HAP-1 (cell line): Measurements from ENCODE around the gene TEP1.

Experiments used
- DNase-seq, 2 experiments: peaks; one replicate each; pipeline ENCODE4 v3.0.0-alpha.2; 2016 to 2020; ENCODE audit warnings: low spot score in 2 of 2
- H3K27me3 ChIP-seq: fragments of 250-450 bp; sonication (Bioruptor Pico); 2 replicates; pipeline ENCODE4 v1.5.1; 2020; ENCODE audit warnings: low read depth, mild to moderate bottlenecking, moderate library complexity
- H3K36me3 ChIP-seq: fragments of 250-450 bp; sonication (Bioruptor Pico); replicated peaks from 2 replicates; pipeline ENCODE4 v1.5.1; 2020; ENCODE audit warnings: mild to moderate bottlenecking
- H3K4me1 ChIP-seq: fragments of 250-450 bp; sonication (Bioruptor Pico); 2 replicates; pipeline ENCODE4 v1.5.1; 2020; ENCODE audit warnings: mild to moderate bottlenecking
- H3K4me3 ChIP-seq: fragments of 250-450 bp; sonication (Bioruptor Pico); 2 replicates; pipeline ENCODE4 v1.5.1; 2020; ENCODE audit warnings: mild to moderate bottlenecking, moderate library complexity
- H3K9me3 ChIP-seq: fragments of 250-450 bp; sonication (Bioruptor Pico); 2 replicates; pipeline ENCODE4 v1.5.1; 2020; ENCODE audit warnings: mild to moderate bottlenecking, moderate library complexity
- in situ Hi-C: fragments of 300-500 bp; cut with MboI; formaldehyde crosslinking; loops from 3 replicates; pipeline ENCODE4 v1.14.3; 2020; ENCODE audit warnings: low sequenced_read_pairs, inconsistent platforms, mixed read lengths

The TEP1 gene

GRCh38 chr14:20441461-20441860, 28.2 kb upstream of the TEP1 start:
- Histone ChIP-seq H3K9me3 (no peaks in the 10 kb centered on the region), H3K36me3 (peaks cover 12% of the 10 kb centered on the region), H3K4me1 (no peaks in the 10 kb centered on the region), H3K4me3 (no peak overlapping the region), H3K27me3 (no peaks in the 10 kb centered on the region)
- in situ Hi-C loops, result no loop called here
- DNase-seq, result no peak

DNA sequence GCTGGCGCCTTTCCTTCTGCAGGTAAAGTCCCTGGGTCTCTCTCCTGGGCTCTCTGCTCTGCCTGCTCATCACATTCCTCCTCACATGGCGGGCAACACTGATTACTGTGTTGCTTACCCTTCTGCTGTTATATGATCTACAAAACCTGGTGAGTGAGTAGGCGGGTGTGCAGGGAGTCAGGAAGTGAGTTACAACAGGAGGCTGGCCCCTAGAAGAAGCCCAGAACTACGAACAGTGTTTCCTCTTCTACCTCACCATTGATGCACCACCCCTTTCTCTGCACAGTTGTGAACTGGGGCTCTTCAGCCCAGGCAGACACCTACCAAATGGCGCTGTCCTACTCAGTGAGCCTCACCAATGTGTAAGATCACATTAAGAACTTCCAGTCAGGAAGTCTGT, 27.6 kb upstream of the TEP1 start:
- Histone ChIP-seq H3K36me3 (peaks cover 6% of the 10 kb centered on the region; the same call in 1 of the 2 replicates), H3K9me3 (no peaks in the 10 kb centered on the region), H3K4me1 (no peaks in the 10 kb centered on the region), H3K27me3 (no peaks in the 10 kb centered on the region), H3K4me3 (no peak overlapping the region)
- in situ Hi-C loops, result no loop called here
- no peak for DNase-seq

- in situ Hi-C loops, result no loop called here
- Histone ChIP-seq H3K4me1 (no peaks in the 10 kb centered on the region), H3K9me3 (no peaks in the 10 kb centered on the region), H3K36me3 (0 out of 2 replicates have a peak, but pooled peaks cover 4% of the 10 kb centered on the region), H3K27me3 (no peaks in the 10 kb centered on the region), H3K4me3 (no peak overlapping the region)
- no peak for DNase-seq
Observed at GRCh38 chr14:20440465-20440864, 27.2 kb upstream of the TEP1 start.

DNA sequence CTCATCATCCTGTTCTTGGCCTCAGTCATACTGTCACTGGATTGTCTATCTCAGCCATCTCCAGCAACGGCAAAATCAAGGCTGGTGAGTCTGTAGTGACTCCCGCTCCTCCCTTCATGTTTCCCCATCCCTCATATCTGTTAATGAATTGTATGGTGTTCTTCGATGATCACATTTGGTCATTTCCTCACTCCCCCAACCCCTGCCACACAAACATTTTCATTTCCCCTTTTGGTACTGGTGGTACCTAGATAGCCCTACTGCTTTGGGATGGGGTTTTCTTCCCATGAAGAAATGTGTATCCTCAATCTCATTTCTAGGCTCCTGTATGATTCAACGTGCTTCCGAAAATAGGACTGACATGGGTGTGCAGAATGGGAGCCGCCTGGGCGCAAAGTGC, 25.4 kb upstream of the TEP1 start:
- no peak for DNase-seq
- H3K27me3 ChIP-seq, result no peaks in the 10 kb centered on the region
- in situ Hi-C loops, result no loop called here
- no peaks in the 10 kb centered on the region for H3K4me1 ChIP-seq
- H3K36me3 ChIP-seq, result no peaks in the 10 kb centered on the region
- H3K4me3 ChIP-seq, result no peak overlapping the region
- no peaks in the 10 kb centered on the region for H3K9me3 ChIP-seq

DNA sequence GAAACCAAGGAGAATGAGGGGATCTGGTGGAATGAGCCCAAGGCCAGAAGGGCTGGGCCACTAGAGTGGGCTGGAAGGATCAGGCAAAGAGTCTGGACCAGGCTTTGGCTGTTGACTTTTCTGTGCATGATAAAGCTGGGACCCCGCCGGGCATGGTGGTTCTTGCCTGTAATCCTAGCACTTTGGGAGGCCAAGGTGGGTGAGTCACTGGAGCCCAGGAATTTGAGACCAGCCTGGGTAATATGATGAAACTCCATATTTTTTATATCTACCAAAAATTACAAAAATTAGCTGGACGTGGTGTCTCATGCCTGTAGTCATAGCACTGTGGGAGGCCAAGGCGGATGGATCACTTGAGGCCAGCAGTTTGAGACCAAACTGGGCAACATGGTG, 23.1 kb upstream of the TEP1 start:
- DNase-seq, result no peak
- Histone ChIP-seq H3K9me3 (no peaks in the 10 kb centered on the region), H3K4me1 (no peaks in the 10 kb centered on the region), H3K27me3 (no peaks in the 10 kb centered on the region), H3K36me3 (no peaks in the 10 kb centered on the region), H3K4me3 (no peak overlapping the region)
- in situ Hi-C loops, result no loop called here

GRCh38 chr14:20435582-20436362, 22.5 kb upstream of the TEP1 start, which contains the start of gene KLHL33:
Gene KLHL33, minus strand, starts transcription at chr14:20436166. Its CDS starts 355 bp downstream, at chr14:20435811.
- no peaks in the 10 kb centered on the region for H3K27me3 ChIP-seq
- H3K4me1 ChIP-seq, result no peaks in the 10 kb centered on the region
- no peak within 1 kb of the TSS for H3K4me3 ChIP-seq
- H3K36me3 ChIP-seq, result no peaks in the 10 kb centered on the region
- no peak for DNase-seq
- in situ Hi-C loops, result no loop called here
- no peaks in the 10 kb centered on the region for H3K9me3 ChIP-seq

DNA sequence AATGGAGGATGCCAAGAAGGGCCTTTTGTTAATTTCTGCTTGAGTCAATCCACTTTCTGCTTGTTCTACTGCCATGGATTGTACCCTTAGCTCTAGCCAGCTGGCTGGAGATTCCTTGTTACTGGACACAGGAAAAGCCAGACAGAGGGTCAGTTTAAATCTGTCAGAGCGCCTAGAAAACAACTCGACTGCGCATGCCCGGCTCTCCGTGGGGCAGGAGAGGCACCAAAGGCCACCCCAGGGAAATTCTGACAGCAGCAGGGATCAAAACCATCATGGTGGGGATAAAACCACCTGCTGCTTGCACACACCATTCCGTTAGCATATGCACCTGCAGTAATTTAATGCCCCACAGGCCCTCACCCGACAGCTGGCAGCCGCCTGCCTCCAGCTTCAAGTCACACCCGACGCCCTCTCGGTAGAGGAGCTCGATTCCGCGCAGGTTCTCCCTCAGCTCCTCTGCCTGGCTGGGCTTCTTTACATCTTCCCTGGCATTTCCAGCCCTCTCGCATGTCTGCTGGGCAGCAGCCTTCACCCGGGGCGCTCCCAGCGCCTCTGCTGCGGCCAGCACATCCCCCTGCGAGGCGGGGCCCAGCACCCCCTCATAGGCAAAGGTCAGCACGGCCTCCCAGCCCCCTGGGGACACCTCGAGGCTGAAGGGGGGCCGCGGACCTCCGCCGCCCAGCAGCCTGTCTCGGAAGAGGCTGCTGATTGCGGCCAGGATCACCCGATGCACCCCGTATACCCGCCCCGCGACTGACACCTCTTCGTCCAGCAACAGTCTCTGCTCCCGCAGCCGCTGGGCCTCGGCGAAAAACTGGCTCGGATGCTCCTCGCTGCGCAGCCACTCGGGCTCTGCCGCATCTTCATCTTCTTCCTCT, 21.6 kb upstream of the TEP1 start:
- H3K27me3 ChIP-seq, result no peaks in the 10 kb centered on the region
- DNase-seq, result no peak
- no peaks in the 10 kb centered on the region for H3K4me1 ChIP-seq
- no peaks in the 10 kb centered on the region for H3K36me3 ChIP-seq
- H3K4me3 ChIP-seq, result no peak overlapping the region
- H3K9me3 ChIP-seq, result no peaks in the 10 kb centered on the region
- in situ Hi-C loops, result no loop called here

DNA sequence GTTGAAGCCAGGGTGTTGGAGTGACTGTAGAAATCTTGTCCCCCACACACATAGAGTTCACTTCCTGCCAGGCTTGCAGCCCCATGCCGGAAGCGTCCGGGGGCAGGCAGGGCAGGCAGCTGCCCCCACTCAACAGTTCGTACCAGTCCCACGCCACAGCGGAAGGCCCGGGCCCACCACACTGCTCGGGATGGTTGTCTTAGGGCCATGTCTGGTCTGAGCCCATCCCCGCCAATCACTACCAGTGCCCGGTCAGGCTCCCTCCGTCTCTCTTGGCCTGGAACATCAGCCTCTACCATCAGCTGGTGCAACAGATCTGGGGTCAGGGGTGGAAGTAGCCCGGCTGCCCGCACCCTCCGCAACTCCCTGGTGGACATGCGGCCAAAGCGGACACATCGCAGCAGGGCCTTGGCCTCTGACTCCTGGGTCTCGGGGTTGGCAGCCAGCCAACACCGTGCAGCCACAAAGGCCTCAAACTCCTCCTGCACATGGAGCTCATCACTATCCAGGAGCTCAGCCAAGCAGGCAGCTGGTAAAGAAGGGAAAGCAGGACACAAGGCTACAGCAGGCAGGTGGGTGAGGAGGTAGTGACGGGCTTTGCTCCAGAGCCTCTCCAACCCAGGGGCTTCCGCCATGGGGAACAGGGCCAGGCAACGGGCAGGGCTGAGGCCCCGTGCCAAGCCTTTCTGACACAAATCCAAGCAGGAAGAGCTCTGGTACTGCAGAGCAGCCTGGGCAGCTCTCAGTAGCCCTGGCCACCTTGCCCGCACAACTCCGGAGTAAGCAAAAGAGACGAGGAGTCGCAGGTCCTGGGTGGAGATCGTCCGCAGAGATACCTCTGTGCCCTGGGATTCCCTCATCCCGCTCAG, 16.7 kb upstream of the TEP1 start:
- DNase-seq, result no peak
- no peaks in the 10 kb centered on the region for H3K36me3 ChIP-seq
- no peak overlapping the region for H3K4me3 ChIP-seq
- in situ Hi-C loops, result no loop called here
- H3K27me3 ChIP-seq, result no peaks in the 10 kb centered on the region
- H3K4me1 ChIP-seq, result no peaks in the 10 kb centered on the region
- H3K9me3 ChIP-seq, result no peaks in the 10 kb centered on the region

DNA sequence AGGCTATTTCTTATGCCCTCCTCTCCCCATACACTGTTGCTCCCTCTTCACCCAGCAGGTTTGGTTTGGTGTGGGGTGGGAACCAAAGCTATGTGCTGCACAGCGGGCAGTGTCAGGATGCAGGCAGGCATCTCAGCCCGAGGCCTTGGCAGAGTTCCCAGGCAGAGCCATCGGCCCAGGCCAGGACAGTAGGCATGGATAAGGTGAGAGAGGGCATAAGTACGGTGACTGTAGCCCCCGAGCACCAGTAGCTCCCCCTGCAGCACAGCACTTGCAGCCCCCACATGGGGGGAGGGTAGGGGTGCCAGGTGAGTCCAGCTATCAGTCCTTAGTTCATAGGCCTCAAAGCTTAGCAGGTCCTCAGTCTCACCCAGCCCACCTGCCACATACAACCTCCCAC, 15.5 kb upstream of the TEP1 start:
- no peaks in the 10 kb centered on the region for H3K27me3 ChIP-seq
- DNase-seq, result no peak
- no peak overlapping the region for H3K4me3 ChIP-seq
- in situ Hi-C loops, result no loop called here
- H3K9me3 ChIP-seq, result no peaks in the 10 kb centered on the region
- H3K4me1 ChIP-seq, result no peaks in the 10 kb centered on the region
- H3K36me3 ChIP-seq, result no peaks in the 10 kb centered on the region

DNA sequence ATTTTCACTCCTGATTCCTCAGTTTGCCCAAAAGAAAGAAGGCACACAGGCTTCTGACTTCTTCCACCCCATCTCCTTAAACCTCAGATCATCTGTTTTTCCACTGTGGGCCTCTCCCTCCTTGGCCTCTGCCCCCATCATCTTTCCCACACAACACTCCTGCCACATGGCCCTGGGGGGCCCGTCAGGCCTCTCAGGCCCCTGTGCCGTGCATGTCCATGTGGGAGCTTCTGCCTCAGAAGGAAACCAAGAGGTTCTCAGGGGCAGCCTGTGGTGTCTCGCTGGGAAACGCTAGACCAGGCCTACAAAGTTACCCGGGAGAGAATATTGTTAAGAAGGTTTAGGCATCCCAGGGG, 14.7 kb upstream of the TEP1 start:
- H3K4me3 ChIP-seq, result no peak overlapping the region
- H3K36me3 ChIP-seq, result no peaks in the 10 kb centered on the region
- no peaks in the 10 kb centered on the region for H3K27me3 ChIP-seq
- DNase-seq, result no peak
- H3K4me1 ChIP-seq, result peaks cover 2% of the 10 kb centered on the region
- no peaks in the 10 kb centered on the region for H3K9me3 ChIP-seq
- in situ Hi-C loops, result no loop called here

DNA sequence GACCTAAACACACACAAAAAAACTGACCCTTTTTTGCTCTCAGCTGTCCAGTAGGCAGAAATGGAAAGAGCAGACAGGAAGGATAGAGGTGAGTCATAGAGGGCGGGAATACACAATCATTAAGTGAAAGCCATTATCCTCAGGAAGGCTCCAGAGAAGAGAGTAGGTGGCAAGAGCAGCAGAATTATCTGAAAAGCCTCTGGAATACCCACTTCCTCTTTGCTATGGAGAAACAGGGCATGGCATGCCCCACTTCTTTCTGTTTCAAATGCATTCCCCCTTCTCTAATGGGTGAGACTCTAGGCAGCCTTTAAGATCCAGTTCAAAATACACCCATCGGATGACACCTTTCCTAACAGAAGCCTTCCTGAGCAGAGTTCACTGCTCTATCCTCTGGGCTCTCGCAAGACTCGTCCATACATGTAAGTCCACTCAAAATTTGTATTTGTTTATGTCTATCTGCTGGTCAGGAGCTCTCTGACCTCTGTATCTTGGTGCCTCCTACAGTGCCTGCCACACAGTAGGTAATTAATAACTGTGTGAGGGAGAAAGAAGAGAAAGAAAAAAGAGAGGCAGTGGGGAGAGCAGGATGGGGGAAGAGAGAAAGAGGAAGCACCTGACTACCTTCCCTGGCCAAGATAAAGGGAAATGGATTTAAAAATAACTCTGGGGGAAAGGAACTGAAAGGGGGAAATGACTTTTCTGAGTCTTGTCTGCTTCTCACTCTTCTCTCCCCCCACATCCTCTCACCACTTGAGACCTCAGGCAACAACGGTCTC, 14.1 kb upstream of the TEP1 start:
- Histone ChIP-seq H3K4me3 (no peak overlapping the region), H3K27me3 (no peaks in the 10 kb centered on the region), H3K9me3 (no peaks in the 10 kb centered on the region), H3K4me1 (peaks cover 6% of the 10 kb centered on the region), H3K36me3 (no peaks in the 10 kb centered on the region)
- no peak for DNase-seq
- in situ Hi-C loops, result no loop called here

DNA sequence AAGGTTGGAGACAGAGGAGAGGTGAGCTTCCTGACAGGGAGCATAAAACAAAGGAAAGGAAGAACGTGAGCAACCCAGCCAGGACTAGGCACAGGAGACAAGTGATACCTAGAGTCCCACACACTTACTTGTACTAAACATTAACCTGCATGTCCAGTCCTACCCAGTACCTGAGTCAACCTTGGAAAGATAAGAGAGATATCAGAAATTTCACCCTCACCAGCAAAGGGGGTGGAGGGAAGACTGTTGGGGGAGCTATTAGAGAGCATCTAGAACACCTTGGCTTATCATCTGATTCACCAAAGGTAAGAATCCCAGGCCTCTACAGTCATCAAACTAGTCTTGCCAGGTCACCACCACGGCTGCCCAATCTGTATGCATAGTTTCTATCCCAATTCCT, 11.6 kb upstream of the TEP1 start:
- peaks cover 19% of the 10 kb centered on the region for H3K4me1 ChIP-seq
- no peaks in the 10 kb centered on the region for H3K27me3 ChIP-seq
- in situ Hi-C loops, result no loop called here
- no peak for DNase-seq
- no peaks in the 10 kb centered on the region for H3K9me3 ChIP-seq
- no peaks in the 10 kb centered on the region for H3K36me3 ChIP-seq
- H3K4me3 ChIP-seq, result no peak overlapping the region

DNA sequence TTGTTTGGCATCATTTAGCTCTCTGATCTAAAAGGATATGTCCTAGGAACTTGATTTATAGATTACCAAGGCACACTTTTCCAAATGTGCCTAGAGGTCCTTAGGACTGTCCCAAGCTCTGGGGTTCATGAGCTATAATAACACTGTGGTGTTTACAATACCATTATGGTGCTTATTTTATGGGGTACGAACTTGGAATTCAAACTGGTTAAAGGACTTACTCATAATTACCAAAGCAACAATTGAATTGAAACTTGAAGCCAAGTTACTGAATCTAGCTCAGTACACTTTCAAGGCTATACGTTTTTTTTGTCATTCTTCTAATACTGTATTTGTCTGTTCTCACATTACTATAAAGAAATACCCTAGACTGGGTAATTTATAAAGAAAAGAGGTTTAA, 9.6 kb upstream of the TEP1 start:
- Histone ChIP-seq H3K4me1 (peaks cover 19% of the 10 kb centered on the region), H3K36me3 (no peaks in the 10 kb centered on the region), H3K4me3 (no peak overlapping the region), H3K9me3 (no peaks in the 10 kb centered on the region), H3K27me3 (no peaks in the 10 kb centered on the region)
- in situ Hi-C loops, result no loop called here
- DNase-seq, result no peak
